ENCODE measurements around the gene ACER2.

DNA sequence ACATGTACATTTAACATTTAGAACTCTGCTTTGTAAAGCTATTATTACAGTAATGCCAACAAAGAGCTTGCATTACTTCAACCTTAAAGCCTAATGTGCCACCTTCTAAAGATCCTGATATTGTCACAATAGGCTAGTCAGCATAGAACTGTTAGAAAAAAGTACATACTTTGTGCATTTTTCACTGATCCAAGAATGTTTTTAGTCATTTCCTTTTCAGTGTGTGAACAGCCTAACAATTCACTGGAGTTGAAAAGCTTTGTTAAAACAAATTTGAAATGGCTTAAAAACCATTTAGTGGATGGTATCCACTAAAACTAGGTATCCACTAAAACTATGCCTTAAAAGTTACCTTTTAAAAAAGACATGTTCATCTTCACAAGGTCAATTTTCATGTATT, 33.3 kb upstream of the ACER2 start:
- TF ChIP-seq, protein P1, sequence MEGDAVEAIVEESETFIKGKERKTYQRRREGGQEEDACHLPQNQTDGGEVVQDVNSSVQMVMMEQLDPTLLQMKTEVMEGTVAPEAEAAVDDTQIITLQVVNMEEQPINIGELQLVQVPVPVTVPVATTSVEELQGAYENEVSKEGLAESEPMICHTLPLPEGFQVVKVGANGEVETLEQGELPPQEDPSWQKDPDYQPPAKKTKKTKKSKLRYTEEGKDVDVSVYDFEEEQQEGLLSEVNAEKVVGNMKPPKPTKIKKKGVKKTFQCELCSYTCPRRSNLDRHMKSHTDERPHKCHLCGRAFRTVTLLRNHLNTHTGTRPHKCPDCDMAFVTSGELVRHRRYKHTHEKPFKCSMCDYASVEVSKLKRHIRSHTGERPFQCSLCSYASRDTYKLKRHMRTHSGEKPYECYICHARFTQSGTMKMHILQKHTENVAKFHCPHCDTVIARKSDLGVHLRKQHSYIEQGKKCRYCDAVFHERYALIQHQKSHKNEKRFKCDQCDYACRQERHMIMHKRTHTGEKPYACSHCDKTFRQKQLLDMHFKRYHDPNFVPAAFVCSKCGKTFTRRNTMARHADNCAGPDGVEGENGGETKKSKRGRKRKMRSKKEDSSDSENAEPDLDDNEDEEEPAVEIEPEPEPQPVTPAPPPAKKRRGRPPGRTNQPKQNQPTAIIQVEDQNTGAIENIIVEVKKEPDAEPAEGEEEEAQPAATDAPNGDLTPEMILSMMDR (IDR thresholded peaks at IDR 0.05): no peak
- no peak for TF ChIP-seq POLR2A (IDR thresholded peaks at IDR 0.05)
